Lower leg skin (tissue), 4 donors: ENCODE measurements around the gene PHETA2. TPM values are rescaled to one million over a fixed set of nuclear protein-coding genes. Genes with fewer than 3 reads are reported as not detected.

ENCODE experiments used
- DNase-seq, 2 donors: peaks; one replicate each; pipeline ENCODE4 v3.0.0-alpha.2; 2019; ENCODE audit warnings: low spot score in 2 of 2
- H3K4me3 ChIP-seq: fragments of 200-600 bp; sonication (generic); 2 replicates; pipeline ENCODE4 v1.5.1; 2017; ENCODE audit warnings: mild to moderate bottlenecking, low read depth; ENCODE audit not compliant: poor library complexity, severe bottlenecking
- CTCF ChIP-seq, 3 donors: fragments of 450-650 bp; IDR thresholded peaks; one replicate each; pipeline ENCODE4 v1.5.1; 2016; ENCODE audit warnings: antibody characterized with exemption in 3 of 3, mild to moderate bottlenecking in 3 of 3, moderate library complexity in 2 of 3
- POLR2A ChIP-seq, 2 donors: fragments of 450-650 bp; IDR thresholded peaks; one replicate each; pipeline ENCODE4 v1.6.1; 2016 to 2017; ENCODE audit warnings: antibody characterized with exemption in 2 of 2, mild to moderate bottlenecking in 1 of 2, moderate library complexity in 1 of 2
- WGBS, 2 donors: methylation state at CpG; one replicate each; pipeline ENCODE4 v1.1.5; 2018; 5-methylcytosine and 5-hydroxymethylcytosine counted together
- intact Hi-C: fragments of 100-400 bp; cut with DNase I; formaldehyde crosslinking; loops from one replicate; pipeline ENCODE4 v1.15.0; 2023; ENCODE audit warnings: low total_unique reads
- total RNA-seq, 4 donors: library from RNA; depleted of rRNA; stranded (reverse); fragments of >200 nt; gene quantifications; one replicate each; pipeline ENCODE4 v1.1.0, GENCODE V29; 2016

The PHETA2 gene
- total RNA-seq, 4 donors from 2014 or later: 4.1 to 13.0 (median 11.3) TPM

DNA sequence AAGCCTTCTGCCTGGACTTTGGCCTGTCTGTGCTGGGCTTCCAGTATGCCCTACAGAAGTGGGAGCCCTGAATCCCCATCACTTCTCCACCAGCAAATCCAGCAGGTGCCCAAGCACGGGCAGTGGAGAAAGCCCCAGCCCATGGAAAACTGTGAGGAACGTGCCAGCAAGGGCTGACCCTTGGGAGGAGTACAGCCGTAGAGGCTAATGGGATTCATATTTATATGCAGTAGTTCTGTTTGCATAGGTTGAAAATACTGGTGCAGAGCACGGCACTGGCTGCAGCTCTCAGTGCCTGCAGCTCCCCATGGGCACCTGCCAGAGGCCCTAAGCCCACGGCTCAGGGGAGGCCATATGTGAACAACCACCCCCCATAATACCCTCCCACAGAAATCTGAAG is 13.6 kb upstream of the PHETA2 start:
- intact Hi-C loops: no loop called here
- peak in 1 of 2 donors; percentile 49 for DNase-seq
- WGBS, 2 donors: 91 to 100% methylated on average over 5 of the region's 5 CpGs
- no peak overlapping the region for H3K4me3 ChIP-seq
- no peak for TF ChIP-seq POLR2A (IDR thresholded peaks at IDR 0.05)

DNA sequence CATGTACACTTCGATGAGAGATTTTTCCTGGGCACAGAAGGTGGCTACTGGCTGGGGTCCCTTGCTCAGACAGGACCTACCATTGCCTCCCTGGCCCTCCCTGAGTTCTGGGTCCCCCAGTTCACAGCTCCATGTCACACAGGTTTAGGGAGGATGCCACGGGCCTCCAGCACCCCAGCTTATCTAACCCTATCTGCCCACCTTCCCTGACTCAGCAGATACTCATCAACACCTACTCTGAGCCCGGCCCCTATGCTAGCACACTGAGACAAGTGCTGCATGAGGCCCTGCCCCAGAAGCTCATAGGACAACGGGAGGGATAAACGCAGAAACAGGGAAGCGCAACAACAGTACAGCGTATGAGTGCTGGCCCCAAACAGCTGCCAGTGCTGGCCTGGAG is 13.0 kb upstream of the PHETA2 start:
- intact Hi-C loops: no loop called here
- no peak for TF ChIP-seq CTCF (IDR thresholded peaks at IDR 0.05)
- TF ChIP-seq POLR2A (IDR thresholded peaks at IDR 0.05): no peak
- 95 to 96% methylated on average over 7 of the region's 7 CpGs for WGBS, 2 donors
- H3K4me3 ChIP-seq: no peak overlapping the region
- DNase-seq: peak in 1 of 2 donors; percentile 62

DNA sequence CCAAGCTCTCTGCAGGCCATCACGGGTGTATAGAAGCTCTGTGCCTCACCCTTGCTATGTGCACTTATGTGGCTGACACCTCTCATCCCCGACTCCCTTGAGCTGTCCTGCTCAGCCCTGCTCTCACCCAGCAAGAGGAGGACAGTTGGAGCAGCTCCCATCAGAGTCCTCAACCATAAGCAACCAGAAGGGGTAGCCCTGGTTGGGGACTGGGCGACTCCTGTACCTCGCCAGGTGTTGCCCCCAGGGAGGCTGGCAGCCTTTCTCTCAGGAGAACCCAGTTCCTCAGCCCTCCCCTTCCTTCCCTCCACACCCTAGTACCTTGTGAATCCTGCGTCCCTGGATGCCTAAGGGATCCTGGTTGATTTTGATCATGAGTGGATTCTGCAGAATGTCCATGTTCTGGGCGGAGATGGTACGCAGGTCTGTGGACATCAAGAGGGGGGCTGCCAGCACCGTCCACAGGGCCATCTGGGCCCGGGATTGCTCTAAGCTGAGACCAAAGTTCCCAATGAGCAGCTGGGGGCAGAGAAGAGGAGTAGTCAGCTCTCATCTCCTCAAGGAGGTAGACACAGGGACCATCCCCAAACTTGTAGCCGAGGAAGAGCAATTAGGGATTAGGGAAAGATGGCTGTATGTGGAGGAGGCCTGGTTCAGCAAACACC is 11.4 kb upstream of the PHETA2 start:
- 87 to 95% methylated on average over 10 of the region's 10 CpGs for WGBS, 2 donors
- peak in 1 of 2 donors; percentile 63 for DNase-seq
- intact Hi-C loops: no loop called here
- H3K4me3 ChIP-seq: no peak overlapping the region
- TF ChIP-seq POLR2A (IDR thresholded peaks at IDR 0.05) (no peak), CTCF (IDR thresholded peaks at IDR 0.05) (no peak)

GRCh38 chr22:42064629-42065028 is 9.4 kb upstream of the PHETA2 start:
- H3K4me3 ChIP-seq: no peak overlapping the region
- peak; percentile 8 to 49 for DNase-seq
- 90 to 100% methylated on average over 1 of the region's 1 CpG for WGBS, 2 donors
- intact Hi-C loops: no loop called here
- no peak for TF ChIP-seq POLR2A (IDR thresholded peaks at IDR 0.05)
- TF ChIP-seq CTCF (IDR thresholded peaks at IDR 0.05): no peak

DNA sequence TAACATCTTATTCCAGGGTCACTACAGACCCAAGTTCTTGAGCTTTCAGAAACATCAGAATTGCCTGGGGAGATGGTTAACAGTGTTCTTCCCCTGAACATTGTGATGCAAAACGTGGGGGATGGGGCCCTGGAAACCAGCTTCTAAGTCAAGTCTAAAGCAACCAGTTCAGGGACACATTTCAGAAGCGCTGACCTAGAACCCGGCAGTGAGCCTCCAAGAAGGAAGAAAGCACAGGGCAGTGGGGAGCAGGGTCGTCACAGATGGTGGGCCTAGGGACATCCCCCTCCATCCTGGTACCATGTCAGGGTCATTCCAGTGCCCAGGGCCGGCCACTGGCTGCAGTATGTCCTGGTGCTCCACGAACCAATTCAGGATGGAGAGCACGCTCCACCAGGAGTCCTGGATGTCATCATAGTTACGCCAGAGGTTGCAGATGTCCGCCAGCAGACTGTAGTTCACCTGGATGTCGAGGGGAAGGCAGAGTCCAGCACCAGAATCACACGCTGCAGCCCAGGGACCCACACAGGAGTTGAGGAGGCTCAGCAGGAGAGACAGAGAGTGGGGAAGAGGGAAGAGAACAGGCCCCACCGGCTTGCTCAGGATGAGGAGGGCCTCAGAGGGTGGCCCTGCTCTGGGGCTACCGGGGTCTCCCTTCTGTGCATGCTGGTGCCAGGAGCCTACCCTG is 8.5 kb upstream of the PHETA2 start:
- peak; percentile 7 to 74 for DNase-seq
- WGBS, 2 donors: 86 to 89% methylated on average over 13 of the region's 13 CpGs
- intact Hi-C loops: no loop called here
- TF ChIP-seq CTCF (IDR thresholded peaks at IDR 0.05) (no peak), POLR2A (IDR thresholded peaks at IDR 0.05) (no peak)
- no peak overlapping the region for H3K4me3 ChIP-seq

DNA sequence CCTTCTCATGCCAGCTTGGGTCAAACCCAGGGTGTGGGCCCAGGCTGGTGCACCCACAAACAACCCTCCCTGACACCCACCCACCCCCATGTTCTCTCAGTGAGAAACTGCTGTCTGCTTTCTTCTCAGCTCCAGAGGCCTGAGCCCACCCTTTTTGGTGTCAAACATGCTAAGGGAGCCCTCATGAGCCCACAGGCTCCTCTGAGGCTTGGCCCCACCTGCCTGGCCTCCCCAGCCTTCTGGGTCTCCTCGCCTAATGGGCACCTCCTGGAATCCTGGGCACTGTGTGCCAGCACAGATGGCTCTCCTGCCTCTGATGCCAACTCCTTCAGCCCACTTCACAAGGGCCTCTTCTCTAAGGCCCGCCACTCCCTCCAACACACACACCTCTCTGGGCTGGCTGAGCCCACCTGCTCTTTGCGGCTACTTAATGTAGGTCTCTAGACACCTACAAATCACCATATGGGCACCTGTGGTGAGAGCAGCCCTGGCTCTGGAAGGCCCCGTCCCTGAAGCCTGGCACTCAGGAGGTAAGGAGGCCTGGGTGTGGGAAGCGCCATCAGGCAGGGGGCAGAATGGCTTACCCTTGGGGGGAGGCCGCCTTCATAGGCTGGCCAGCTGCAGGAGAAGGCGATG is 7.8 kb upstream of the PHETA2 start:
- intact Hi-C loops: no loop called here
- TF ChIP-seq CTCF (IDR thresholded peaks at IDR 0.05) (no peak), POLR2A (IDR thresholded peaks at IDR 0.05) (no peak)
- DNase-seq: peak; percentile 5 to 73
- H3K4me3 ChIP-seq: no peak overlapping the region
- WGBS, 2 donors: 96 to 100% methylated on average over 6 to 7 of the region's 7 CpGs
